ENCODE results near the gene ADAMTSL4. TPM values are rescaled to one million over a fixed set of nuclear protein-coding genes. Genes with fewer than 3 reads are reported as not detected.

ADAMTSL4 gene
- total and polyA plus RNA-seq, 9 of the 15 experiments (the other 6 are each of a cell fraction or from before 2014, with no cell fraction given): 12.7 to 212 (median 35.6) TPM

- TF ChIP-seq ARID4B (CRISPR knock-in tag; IDR thresholded peaks at IDR 0.05): peak; percentile 64; the same call in 1 of the 2 replicates
- TF ChIP-seq, protein P1, sequence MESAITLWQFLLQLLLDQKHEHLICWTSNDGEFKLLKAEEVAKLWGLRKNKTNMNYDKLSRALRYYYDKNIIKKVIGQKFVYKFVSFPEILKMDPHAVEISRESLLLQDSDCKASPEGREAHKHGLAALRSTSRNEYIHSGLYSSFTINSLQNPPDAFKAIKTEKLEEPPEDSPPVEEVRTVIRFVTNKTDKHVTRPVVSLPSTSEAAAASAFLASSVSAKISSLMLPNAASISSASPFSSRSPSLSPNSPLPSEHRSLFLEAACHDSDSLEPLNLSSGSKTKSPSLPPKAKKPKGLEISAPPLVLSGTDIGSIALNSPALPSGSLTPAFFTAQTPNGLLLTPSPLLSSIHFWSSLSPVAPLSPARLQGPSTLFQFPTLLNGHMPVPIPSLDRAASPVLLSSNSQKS (CRISPR knock-in tag; IDR thresholded peaks at IDR 0.05): no peak
- TF ChIP-seq TAF1 (IDR thresholded peaks at IDR 0.05; ENCODE audit: control insufficient read depth, extremely low read depth, insufficient read depth, low read length, severe bottlenecking): peak; percentile 71
- no peak for TF ChIP-seq TSHZ1 (CRISPR knock-in tag; IDR thresholded peaks at IDR 0.05)
- TF ChIP-seq FOXJ2 (tag; IDR thresholded peaks at IDR 0.05): no peak
- TF ChIP-seq KDM5B (IDR thresholded peaks at IDR 0.05; ENCODE audit: insufficient replicate concordance, low read depth, low read length): peak; percentile 43
- no peak for TF ChIP-seq TARDBP (IDR thresholded peaks at IDR 0.05)
- TF ChIP-seq HDAC1 (IDR thresholded peaks at IDR 0.05): no peak
- no peak for TF ChIP-seq SMARCA5 (IDR thresholded peaks at IDR 0.05)
- no peak for TF ChIP-seq ZNF449 (CRISPR knock-in tag; IDR thresholded peaks at IDR 0.05)
- TF ChIP-seq ZNF274 (IDR thresholded peaks at IDR 0.05; ENCODE audit: borderline replicate concordance, low read depth, low read length): no peak
- TF ChIP-seq USF2 (CRISPR knock-in tag; IDR thresholded peaks at IDR 0.05): peak; percentile 32; the same call in 1 of the 2 replicates
- TF ChIP-seq, protein P2, sequence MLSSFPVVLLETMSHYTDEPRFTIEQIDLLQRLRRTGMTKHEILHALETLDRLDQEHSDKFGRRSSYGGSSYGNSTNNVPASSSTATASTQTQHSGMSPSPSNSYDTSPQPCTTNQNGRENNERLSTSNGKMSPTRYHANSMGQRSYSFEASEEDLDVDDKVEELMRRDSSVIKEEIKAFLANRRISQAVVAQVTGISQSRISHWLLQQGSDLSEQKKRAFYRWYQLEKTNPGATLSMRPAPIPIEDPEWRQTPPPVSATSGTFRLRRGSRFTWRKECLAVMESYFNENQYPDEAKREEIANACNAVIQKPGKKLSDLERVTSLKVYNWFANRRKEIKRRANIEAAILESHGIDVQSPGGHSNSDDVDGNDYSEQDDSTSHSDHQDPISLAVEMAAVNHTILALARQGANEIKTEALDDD (IDR thresholded peaks at IDR 0.05): no peak
These were observed at the start of gene ADAMTSL4 (continued) for GRCh38 chr1:150548632-150549495.

Measured in K562 (cell line).